HG02938 (cell line): ENCODE results near the gene MEIKIN.
"Not testable (repeated sequence)": the region's sequence is repeated elsewhere in the genome, so short reads cannot be mapped to it uniquely, and the experiment has no call there.

ENCODE experiments used
- ATAC-seq: cut with Tn5 transposase; IDR thresholded peaks from one replicate; pipeline ENCODE4 v1.9.1; 2021; ENCODE audit warnings: mild to moderate bottlenecking, moderate library complexity; ENCODE audit not compliant: unreplicated experiment

Gene MEIKIN

GRCh38 chr5:131916481-131916880 is 29.0 kb downstream of the MEIKIN start:
- no peak for ATAC-seq

- ATAC-seq: no peak
These were observed 31.0 kb downstream of the MEIKIN start for GRCh38 chr5:131914472-131914871.

- no peak for ATAC-seq
These were observed 31.9 kb downstream of the MEIKIN start for GRCh38 chr5:131913603-131914002.

- no peak for ATAC-seq
These were observed 38.8 kb downstream of the MEIKIN start for GRCh38 chr5:131906668-131907067.

GRCh38 chr5:131902266-131902665 is 43.2 kb downstream of the MEIKIN start:
- ATAC-seq: not testable (repeated sequence)

GRCh38 chr5:131899686-131900085 is 45.8 kb downstream of the MEIKIN start:
- ATAC-seq: no peak

- ATAC-seq: no peak
These were observed 61.5 kb downstream of the MEIKIN start for GRCh38 chr5:131883984-131884383.

GRCh38 chr5:131879705-131880104 is 65.8 kb downstream of the MEIKIN start:
- no peak for ATAC-seq

GRCh38 chr5:131877873-131878272 is 67.6 kb downstream of the MEIKIN start:
- no peak for ATAC-seq

GRCh38 chr5:131871251-131871650 is 74.2 kb downstream of the MEIKIN start:
- ATAC-seq: not testable (repeated sequence)

- ATAC-seq: no peak
These were observed 77.9 kb downstream of the MEIKIN start for GRCh38 chr5:131867524-131867923.

- no peak for ATAC-seq
These were observed 81.8 kb downstream of the MEIKIN start for GRCh38 chr5:131863700-131864099.

GRCh38 chr5:131857388-131857787 is 88.1 kb downstream of the MEIKIN start:
- ATAC-seq: no peak

GRCh38 chr5:131855452-131855851 is 90.0 kb downstream of the MEIKIN start:
- ATAC-seq: no peak

GRCh38 chr5:131854134-131854533 is 91.3 kb downstream of the MEIKIN start:
- ATAC-seq: peak; percentile 89

- ATAC-seq: no peak
These were observed 96.8 kb downstream of the MEIKIN start for GRCh38 chr5:131848662-131849061.

GRCh38 chr5:131846536-131846935 is 98.9 kb downstream of the MEIKIN start:
- no peak for ATAC-seq

GRCh38 chr5:131845828-131846227 is 99.6 kb downstream of the MEIKIN start:
- no peak for ATAC-seq

GRCh38 chr5:131842971-131843370 is 102.5 kb downstream of the MEIKIN start:
- ATAC-seq: not testable (repeated sequence)

- not testable (repeated sequence) for ATAC-seq
These were observed 112.8 kb downstream of the MEIKIN start for GRCh38 chr5:131832702-131833101.

GRCh38 chr5:131825404-131826013 is 120.0 kb downstream of the MEIKIN start:
- no peak for ATAC-seq

GRCh38 chr5:131824631-131825030 is 120.8 kb downstream of the MEIKIN start:
- no peak for ATAC-seq

GRCh38 chr5:131821221-131821620 is 124.2 kb downstream of the MEIKIN start:
- no peak for ATAC-seq
